Brain microvascular endothelial cell (primary cell): Measurements from ENCODE around the gene GRID1.

Experiments
- DNase-seq: peaks from one replicate; pipeline ENCODE4 v3.0.0-alpha.2; 2020
- H3K27ac ChIP-seq: fragments of 250-450 bp; sonication (Bioruptor Pico); 2 replicates; pipeline ENCODE4 v1.5.1; 2020; ENCODE audit warnings: mild to moderate bottlenecking, moderate library complexity
- H3K27me3 ChIP-seq: fragments of 250-450 bp; sonication (Bioruptor Pico); replicated peaks from 2 replicates; pipeline ENCODE4 v1.5.1; 2020; ENCODE audit warnings: mild to moderate bottlenecking
- H3K36me3 ChIP-seq: fragments of 250-450 bp; sonication (Bioruptor Pico); replicated peaks from 2 replicates; pipeline ENCODE4 v1.5.1; 2020; ENCODE audit warnings: mild to moderate bottlenecking
- H3K4me3 ChIP-seq: 2 replicates; pipeline ENCODE4 v1.5.1; 2011; ENCODE audit warnings: low read depth, mild to moderate bottlenecking, control low read depth, low read length, moderate library complexity
- CTCF ChIP-seq: IDR thresholded peaks from 2 replicates; pipeline ENCODE4 v1.5.1; 2011; ENCODE audit warnings: low read depth, mild to moderate bottlenecking, moderate library complexity, low read length, control low read depth, inconsistent platforms; ENCODE audit errors: missing control alignments
- in situ Hi-C: cut with HindIII; loops from 2 replicates; pipeline ENCODE4 v1.10.0; 2017; ENCODE audit warnings: low sequenced_read_pairs, low pct_ligation_motif_present

Gene GRID1

GRCh38 chr10:85600026-85600743 is 766.4 kb downstream of the GRID1 start:
- H3K36me3 ChIP-seq: no peaks in the 10 kb centered on the region
- no peak for DNase-seq
- TF ChIP-seq CTCF: no peak
- in situ Hi-C loops: no loop called here
- no peak overlapping the region for H3K4me3 ChIP-seq
- no peaks in the 10 kb centered on the region for H3K27me3 ChIP-seq
- H3K27ac ChIP-seq: no peak overlapping the region

- TF ChIP-seq CTCF: no peak
- DNase-seq: no peak
- no peak overlapping the region for H3K27ac ChIP-seq
- in situ Hi-C loops: no loop called here
- H3K36me3 ChIP-seq: no peaks in the 10 kb centered on the region
- H3K27me3 ChIP-seq: no peaks in the 10 kb centered on the region
- H3K4me3 ChIP-seq: no peak overlapping the region
Measured at GRCh38 chr10:85599081-85599480, 767.5 kb downstream of the GRID1 start.

- TF ChIP-seq CTCF: no peak
- no peak for DNase-seq
- H3K36me3 ChIP-seq: no peaks in the 10 kb centered on the region
- H3K4me3 ChIP-seq: no peak overlapping the region
- H3K27ac ChIP-seq: no peak overlapping the region
- in situ Hi-C loops: no loop called here
- no peaks in the 10 kb centered on the region for H3K27me3 ChIP-seq
Measured at GRCh38 chr10:85598646-85599045, 767.9 kb downstream of the GRID1 start.

GRCh38 chr10:85597006-85597405 is 769.6 kb downstream of the GRID1 start:
- in situ Hi-C loops: no loop called here
- no peak for DNase-seq
- Histone ChIP-seq H3K36me3 (no peaks in the 10 kb centered on the region), H3K27ac (no peak overlapping the region), H3K27me3 (no peaks in the 10 kb centered on the region), H3K4me3 (no peak overlapping the region)
- no peak for TF ChIP-seq CTCF

- Histone ChIP-seq H3K27me3 (no peaks in the 10 kb centered on the region), H3K36me3 (no peaks in the 10 kb centered on the region), H3K4me3 (no peak overlapping the region), H3K27ac (no peak overlapping the region)
- no peak for TF ChIP-seq CTCF
- in situ Hi-C loops: no loop called here
- no peak for DNase-seq
Measured at GRCh38 chr10:85596389-85596788, 770.2 kb downstream of the GRID1 start.

- Histone ChIP-seq H3K4me3 (no peak overlapping the region), H3K36me3 (no peaks in the 10 kb centered on the region), H3K27me3 (no peaks in the 10 kb centered on the region), H3K27ac (no peak overlapping the region)
- no peak for DNase-seq
- in situ Hi-C loops: no loop called here
- no peak for TF ChIP-seq CTCF
Measured at GRCh38 chr10:85594239-85594638, 772.4 kb downstream of the GRID1 start.
